GM18870 (cell line): ENCODE measurements around the gene GNG2.

Experiments used
- ATAC-seq: cut with Tn5 transposase; IDR thresholded peaks from one replicate; pipeline ENCODE4 v1.9.1; 2021; ENCODE audit warnings: moderate library complexity; ENCODE audit not compliant: unreplicated experiment

GNG2 gene

DNA sequence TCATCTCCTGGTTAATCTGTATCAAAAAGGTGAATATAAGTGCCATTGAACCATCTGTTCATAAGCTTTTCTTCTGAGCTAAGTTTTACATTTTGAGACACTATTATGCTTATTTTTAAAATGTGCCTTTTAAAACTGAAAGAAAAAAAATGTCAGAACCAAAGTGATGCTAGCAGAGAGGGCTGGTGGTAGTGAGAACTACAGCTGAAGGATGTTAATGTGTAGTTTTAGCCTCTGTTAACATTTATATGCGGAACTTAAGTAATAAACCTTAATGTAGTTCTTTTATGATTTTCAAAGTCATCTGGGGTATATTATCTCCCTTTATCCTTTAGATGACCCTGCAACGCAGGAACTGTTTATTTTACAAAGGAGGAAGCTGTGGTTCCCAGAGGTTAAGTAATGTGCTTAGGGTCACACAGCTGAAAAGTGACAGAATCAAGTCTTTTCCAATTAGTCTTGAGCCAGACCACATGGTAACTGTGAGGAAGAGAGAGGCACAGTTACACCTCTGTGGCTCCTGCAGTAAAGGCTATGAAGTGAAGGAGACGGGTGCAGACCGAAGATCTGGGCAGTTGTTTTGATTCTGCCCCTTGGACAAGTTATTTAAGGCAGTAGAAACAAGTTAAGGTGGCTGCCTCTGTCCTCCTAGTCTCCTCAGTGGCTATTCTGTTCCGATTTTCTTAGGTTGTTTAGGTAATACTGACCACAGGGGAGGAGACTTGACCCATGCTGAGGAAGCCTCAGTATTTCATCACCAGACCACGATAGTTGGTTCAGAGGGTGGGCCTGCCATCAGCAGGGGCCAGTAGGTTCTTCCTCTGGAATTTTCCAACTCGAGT is 23.9 kb downstream of the GNG2 start:
- ATAC-seq = peak; percentile 53

- ATAC-seq = no peak
These were observed 29.4 kb downstream of the GNG2 start for GRCh38 chr14:51889851-51890250.

DNA sequence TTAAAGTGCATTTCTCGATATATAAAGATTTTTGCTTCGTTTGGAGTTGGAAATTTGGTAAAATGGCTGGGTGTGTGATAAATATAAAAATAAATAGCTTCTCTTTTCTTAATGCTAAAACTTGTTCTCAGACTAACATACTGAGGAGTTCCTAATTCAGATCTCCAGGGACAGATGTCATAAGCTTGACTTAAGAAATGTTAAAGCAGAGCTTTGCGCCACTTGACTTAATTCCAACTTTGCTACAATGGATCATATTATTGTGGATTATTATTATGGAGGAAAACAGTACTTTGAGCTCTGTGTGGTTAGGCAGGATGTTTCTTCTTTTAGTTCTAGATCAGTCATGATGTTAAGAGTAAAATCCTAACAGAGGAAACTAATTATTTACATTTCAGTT is 33.8 kb downstream of the GNG2 start:
- ATAC-seq = no peak

DNA sequence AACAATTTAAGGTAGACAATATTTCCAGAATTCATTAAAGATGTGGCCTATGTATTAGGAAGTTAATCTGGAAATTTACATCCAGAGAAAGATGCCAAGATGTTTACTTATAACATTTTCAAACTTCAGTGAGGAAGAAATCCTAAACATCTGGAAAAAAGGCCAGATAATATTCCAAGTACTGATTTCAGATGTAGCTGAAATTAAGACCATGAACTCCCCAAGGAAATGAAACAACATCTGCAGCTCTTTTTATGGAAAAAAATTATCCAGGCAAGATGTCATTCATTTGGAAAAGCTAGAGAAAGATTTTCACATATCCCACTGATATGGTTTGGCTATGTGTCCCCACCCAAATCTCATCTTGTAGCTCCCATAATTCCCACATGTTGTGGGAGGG is 35.0 kb downstream of the GNG2 start:
- no peak for ATAC-seq

DNA sequence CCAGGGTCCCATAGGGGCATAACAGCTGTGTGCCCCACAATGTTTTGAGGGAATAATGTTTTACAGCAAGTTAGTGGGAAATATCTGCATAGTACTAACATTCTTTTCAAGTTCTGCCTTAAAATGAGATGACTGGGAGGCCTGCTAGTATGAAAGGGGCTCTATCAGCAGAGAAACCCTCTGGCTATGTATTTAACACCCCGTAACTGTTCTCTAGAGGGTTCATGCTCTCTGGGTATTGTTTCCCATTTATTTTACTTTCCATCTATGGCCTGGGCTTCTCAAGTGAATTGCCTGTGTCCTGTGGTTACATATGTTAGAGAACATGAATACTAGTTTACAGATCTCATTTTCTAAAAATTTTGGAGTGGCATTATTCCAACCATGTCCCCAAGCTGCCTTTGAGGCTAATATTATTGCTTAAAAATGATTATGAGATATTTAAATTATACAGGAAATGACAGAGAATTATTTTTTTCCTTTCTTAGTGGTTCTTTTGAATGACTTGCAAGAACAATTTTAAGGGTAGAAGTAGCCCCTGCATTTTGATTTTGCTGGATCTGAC is 37.5 kb downstream of the GNG2 start:
- no peak for ATAC-seq

DNA sequence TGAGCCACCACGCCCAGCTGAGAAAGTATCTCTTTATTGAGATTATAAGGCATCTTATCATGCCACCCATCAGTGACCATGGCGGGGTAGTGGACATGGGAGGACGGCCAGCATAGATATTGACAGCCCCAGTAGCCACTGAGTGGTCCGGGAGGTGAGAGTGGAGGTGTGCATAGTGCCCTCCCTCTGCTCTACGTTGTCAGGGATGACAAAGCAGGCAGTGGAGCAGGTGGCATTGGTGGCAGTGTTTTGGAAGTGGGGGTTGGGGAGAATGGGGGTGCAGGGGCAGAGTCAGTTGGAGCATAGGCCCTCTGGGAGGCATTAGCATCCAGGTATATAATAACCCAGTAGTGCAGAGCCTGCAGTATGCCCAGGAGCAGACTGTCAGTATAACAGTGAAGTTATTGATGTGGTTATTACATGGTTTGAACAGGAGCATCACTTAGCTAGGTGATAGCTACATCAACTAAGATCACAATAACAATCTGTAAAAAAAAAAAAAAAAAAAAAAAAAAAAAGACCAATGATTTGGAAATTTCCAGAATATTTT is 41.1 kb downstream of the GNG2 start:
- ATAC-seq = no peak

DNA sequence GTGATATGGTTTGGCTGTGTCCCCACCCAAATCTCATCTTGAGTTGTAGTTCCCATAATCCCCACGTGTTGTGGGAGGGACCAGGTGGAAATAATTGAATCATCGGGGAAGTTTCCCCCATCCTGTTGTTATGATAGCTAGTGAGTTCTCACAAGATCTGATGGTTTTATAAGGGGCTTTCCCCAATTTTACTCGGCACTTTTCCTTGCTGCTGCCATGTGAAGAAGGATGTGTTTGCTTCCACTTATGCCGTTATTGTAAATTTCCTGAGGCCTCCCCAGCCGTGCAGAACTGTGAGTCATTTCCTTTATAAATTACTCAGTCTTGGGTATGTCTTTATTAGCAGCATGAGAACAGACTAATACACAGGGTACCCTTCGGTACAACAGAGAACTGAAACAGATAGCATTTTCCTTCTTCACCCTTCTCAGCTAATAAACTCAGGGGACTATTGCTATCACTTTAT is 45.3 kb downstream of the GNG2 start:
- ATAC-seq = peak; percentile 85

GRCh38 chr14:51908086-51908485 is 47.7 kb downstream of the GNG2 start:
- ATAC-seq = no peak

DNA sequence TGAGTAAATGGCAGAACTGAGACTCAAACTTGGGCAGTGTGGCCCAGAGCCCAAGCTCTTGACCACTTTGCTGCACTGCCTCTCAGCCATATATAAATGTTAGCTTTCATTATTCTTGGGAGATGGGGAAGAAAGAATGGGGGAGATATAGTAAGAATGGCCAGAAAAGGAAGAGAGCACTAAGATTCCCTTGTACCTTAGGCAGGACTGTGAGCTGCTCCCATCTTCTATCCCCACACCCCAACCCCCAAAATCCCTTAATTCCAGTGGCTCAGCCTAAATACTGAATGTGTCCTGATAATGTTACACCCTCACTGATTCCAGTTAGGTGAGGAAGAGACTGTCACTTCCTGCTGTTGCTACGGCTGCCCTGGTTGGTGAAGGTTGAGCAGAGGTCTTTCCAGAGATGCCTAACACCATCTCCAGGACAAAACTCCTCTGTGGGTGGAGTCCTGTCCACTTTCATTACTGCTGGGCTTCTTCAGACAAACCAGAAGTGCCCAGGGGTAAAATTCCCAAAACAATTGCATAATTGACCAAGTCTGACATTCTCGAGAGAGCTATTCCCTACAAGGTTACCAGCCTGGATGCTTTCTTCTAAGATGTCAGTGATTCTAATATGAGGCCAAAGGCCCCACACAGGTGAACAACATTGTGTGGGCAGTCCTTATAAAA is 51.8 kb downstream of the GNG2 start:
- no peak for ATAC-seq

- no peak for ATAC-seq
These were observed 53.9 kb downstream of the GNG2 start for GRCh38 chr14:51914310-51914709.

DNA sequence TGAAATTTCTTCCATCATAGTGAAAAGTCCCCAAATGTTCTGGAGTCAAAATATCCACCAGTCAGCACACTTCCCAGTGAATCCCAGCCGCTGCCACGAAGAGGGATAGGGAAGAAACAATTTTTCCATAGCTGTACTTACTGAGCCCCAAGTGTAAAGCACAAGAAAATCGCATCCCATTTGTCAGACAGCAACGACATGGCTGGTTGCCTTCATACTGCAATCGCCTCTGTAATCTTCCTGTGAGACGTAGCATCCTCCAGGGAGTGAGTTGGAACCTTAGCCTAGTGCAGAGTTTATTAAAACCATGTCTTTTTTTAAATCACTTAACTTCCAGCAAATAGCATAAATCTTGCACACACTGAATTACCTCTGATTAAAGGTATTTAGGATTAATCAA is 56.8 kb downstream of the GNG2 start:
- ATAC-seq = no peak

- no peak for ATAC-seq
These were observed 60.6 kb downstream of the GNG2 start for GRCh38 chr14:51921026-51921425.

- ATAC-seq = no peak
These were observed 62.2 kb downstream of the GNG2 start for GRCh38 chr14:51922624-51923023.

DNA sequence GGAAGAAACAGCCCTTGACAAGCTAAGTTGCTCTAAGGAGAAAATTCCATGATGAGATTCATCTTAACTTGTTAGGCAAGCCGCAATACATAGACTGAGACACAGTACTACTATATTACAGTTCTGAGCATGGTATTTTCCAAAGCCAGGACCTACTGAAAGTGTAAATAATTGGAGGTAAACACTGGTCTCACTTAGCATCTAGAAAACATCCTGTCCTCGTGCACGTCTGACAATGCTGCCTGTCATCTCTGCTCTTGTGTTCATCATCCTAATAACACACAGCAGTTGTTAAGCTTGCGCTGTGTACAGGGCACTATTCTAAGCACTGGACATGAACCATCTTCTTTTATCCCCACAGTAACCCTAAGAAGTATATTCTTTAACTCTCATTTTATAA is 64.2 kb downstream of the GNG2 start:
- ATAC-seq = no peak

- no peak for ATAC-seq
These were observed 65.6 kb downstream of the GNG2 start for GRCh38 chr14:51925980-51926379.

GRCh38 chr14:51926449-51926848 is 66.0 kb downstream of the GNG2 start:
- no peak for ATAC-seq

- no peak for ATAC-seq
These were observed 68.2 kb downstream of the GNG2 start for GRCh38 chr14:51928568-51928967.

DNA sequence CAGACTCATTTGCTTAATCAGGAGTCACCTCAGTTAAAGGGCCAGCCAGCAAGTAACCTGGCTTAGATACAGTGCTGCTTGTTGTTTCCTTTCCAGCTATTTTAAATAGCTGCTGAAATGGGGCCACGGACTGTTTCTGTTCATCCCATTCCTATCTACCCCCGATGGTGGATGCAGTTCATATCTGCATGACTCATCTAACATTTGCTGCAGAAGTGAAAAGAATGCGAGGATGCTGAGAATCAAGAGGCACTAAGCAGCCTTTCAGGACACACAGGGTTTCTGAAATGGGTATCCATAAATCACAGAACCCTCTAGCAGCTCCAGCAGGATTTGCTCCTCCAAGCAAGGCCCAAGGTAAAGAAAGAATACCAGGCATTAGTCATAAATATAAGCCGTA is 68.8 kb downstream of the GNG2 start:
- ATAC-seq = no peak

DNA sequence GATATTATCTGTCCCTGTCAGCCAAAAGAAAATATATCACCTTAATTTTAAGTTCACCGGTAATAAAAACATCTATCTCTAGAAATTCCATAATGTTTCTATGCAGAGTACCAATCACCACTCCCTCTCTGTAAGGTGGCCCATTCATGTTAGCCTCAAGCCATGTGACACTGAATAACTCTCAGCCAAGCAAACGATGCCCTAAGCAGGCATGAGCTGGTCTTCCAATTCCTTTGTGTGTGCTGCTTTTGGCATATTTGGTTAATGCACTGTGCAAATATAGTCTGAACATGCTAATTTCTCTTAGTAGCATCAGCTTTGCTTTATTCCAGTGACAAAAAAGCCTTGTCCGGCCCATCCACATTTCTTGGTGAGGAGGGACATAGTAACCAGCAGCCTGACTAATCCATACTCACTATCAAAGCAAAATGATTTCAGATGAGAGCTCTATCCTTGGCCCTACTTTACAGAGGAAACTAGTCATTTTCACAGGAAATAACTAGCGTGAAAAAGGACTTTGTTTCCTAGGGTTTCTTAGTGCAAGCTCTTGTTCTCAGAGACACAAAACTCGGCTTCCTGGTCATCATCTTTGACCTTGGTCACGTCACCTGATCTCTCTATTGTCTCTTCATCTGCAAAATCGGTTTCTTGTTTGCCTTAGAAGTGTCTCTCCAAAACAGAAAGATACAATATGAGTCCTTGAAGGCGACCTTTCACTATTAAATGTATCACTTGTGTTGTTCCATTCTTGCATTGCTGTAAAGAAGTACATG is 69.7 kb downstream of the GNG2 start:
- no peak for ATAC-seq

- no peak for ATAC-seq
These were observed 70.9 kb downstream of the GNG2 start for GRCh38 chr14:51931308-51931707.

DNA sequence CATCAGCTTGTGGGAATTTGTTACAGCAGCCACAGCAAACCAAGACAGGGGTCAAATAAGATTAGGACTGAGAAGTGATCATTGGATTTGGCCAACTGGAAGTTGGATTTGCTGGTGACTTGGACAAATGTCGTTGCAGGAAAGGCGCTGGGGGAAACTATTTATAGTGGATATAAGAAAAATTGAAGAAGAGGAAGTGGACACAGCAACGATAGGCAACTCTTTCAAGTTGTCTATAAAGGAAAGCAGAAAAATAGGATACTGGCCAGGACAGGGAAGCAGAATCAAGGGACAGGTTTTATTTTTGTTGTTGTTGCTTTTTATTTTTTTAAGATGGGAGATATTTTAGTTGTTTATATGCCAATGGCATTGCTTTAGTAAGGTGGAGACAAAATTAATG is 72.8 kb downstream of the GNG2 start:
- no peak for ATAC-seq
